GM23338 (cell line): ENCODE results near the gene UST. TPM values are rescaled to one million over a fixed set of nuclear protein-coding genes. Genes with fewer than 3 reads are reported as not detected.

Experiments used
- ATAC-seq: fragments of 200-7000 bp; cut with Tn5 transposase; 3 replicates; pipeline ENCODE4 v1.9.1; 2020
- DNase-seq: peaks from one replicate; pipeline ENCODE4 v3.0.0-alpha.2; 2015; ENCODE audit warnings: low spot score
- H2AFZ ChIP-seq: fragments of 200-600 bp; sonication (generic); 2 replicates; pipeline ENCODE4 v1.8.0; 2016; ENCODE audit warnings: antibody characterized with exemption, mild to moderate bottlenecking, moderate library complexity
- H3F3A ChIP-seq: fragments of 200-600 bp; sonication (generic); replicated peaks from 2 replicates; pipeline ENCODE4 v1.8.0; 2017; ENCODE audit warnings: antibody characterized with exemption, mixed run types, low read depth
- H3K27ac ChIP-seq: fragments of 200-600 bp; sonication (generic); 2 replicates; pipeline ENCODE4 v1.6.1; 2016; ENCODE audit warnings: low read depth
- H3K27me3 ChIP-seq: fragments of 200-600 bp; sonication (generic); 2 replicates; pipeline ENCODE4 v1.8.0; 2016; ENCODE audit warnings: mild to moderate bottlenecking, mixed run types, moderate library complexity; ENCODE audit not compliant: insufficient read depth
- H3K36me3 ChIP-seq: fragments of 200-600 bp; sonication (generic); 2 replicates; pipeline ENCODE4 v1.8.0; 2016; ENCODE audit warnings: mild to moderate bottlenecking; ENCODE audit not compliant: insufficient read depth
- H3K4me1 ChIP-seq: fragments of 200-600 bp; sonication (generic); 2 replicates; pipeline ENCODE4 v1.8.0; 2016; ENCODE audit warnings: mild to moderate bottlenecking, moderate library complexity; ENCODE audit not compliant: insufficient read depth
- H3K4me2 ChIP-seq: fragments of 200-600 bp; sonication (generic); 2 replicates; pipeline ENCODE4 v1.7.1; 2017; ENCODE audit warnings: mixed run types
- H3K4me3 ChIP-seq: fragments of 200-600 bp; sonication (generic); 2 replicates; pipeline ENCODE4 v1.6.1; 2016; ENCODE audit warnings: mixed run types
- H3K79me2 ChIP-seq: fragments of 200-600 bp; sonication (generic); replicated peaks from 2 replicates; pipeline ENCODE4 v1.8.0; 2017; ENCODE audit warnings: mild to moderate bottlenecking; ENCODE audit not compliant: insufficient read depth
- H3K9me2 ChIP-seq: fragments of 200-600 bp; sonication (generic); 2 replicates; pipeline ENCODE4 v1.8.0; 2017; ENCODE audit not compliant: insufficient read depth
- H4K20me1 ChIP-seq: fragments of 200-600 bp; sonication (generic); replicated peaks from 2 replicates; pipeline ENCODE4 v1.8.0; 2017; ENCODE audit warnings: mild to moderate bottlenecking; ENCODE audit not compliant: insufficient read depth
- H3K27ac Mint-ChIP-seq: 2 replicates; pipeline ENCODE4 v1.8.0; 2020; ENCODE audit warnings: inconsistent platforms, mild to moderate bottlenecking, moderate library complexity, mixed read lengths
- H3K27me3 Mint-ChIP-seq: 3 replicates; pipeline ENCODE4 v1.8.0; 2022; ENCODE audit warnings: low read depth, mild to moderate bottlenecking, moderate library complexity, mixed read lengths, inconsistent platforms; ENCODE audit not compliant: insufficient read depth, poor library complexity
- H3K36me3 Mint-ChIP-seq: 3 replicates; pipeline ENCODE4 v1.8.0; 2021; ENCODE audit warnings: low read depth, mild to moderate bottlenecking, inconsistent platforms, moderate library complexity, mixed read lengths
- H3K4me1 Mint-ChIP-seq: 3 replicates; pipeline ENCODE4 v1.8.0; 2020; ENCODE audit warnings: mild to moderate bottlenecking, inconsistent platforms, mixed read lengths
- H3K4me3 Mint-ChIP-seq: 3 replicates; pipeline ENCODE4 v1.8.0; 2021; ENCODE audit warnings: moderate library complexity, mild to moderate bottlenecking, inconsistent platforms, mixed read lengths
- H3K9me3 Mint-ChIP-seq: 3 replicates; pipeline ENCODE4 v1.8.0; 2020; ENCODE audit warnings: moderate library complexity, mild to moderate bottlenecking, inconsistent platforms, mixed read lengths
- EZH2 ChIP-seq: fragments of 200-600 bp; sonication (generic); IDR thresholded peaks from one replicate; pipeline ENCODE4 v1.8.0; 2017; ENCODE audit warnings: antibody characterized with exemption, mild to moderate bottlenecking, low read depth; ENCODE audit not compliant: unreplicated experiment
- EZH2phosphoT487 ChIP-seq: fragments of 200-600 bp; sonication (generic); IDR thresholded peaks from one replicate; pipeline ENCODE4 v1.8.1; 2018; ENCODE audit warnings: antibody characterized with exemption; ENCODE audit not compliant: unreplicated experiment
- JUNB ChIP-seq: IDR thresholded peaks from one replicate; pipeline ENCODE4 v1.6.1; 2016; ENCODE audit warnings: antibody characterized with exemption; ENCODE audit not compliant: unreplicated experiment
- POLR2AphosphoS5 ChIP-seq: IDR thresholded peaks from 2 replicates; pipeline ENCODE4 v1.6.1; 2016; ENCODE audit warnings: antibody characterized with exemption, low read depth
- STAT1 ChIP-seq: IDR thresholded peaks from one replicate; pipeline ENCODE4 v1.6.1; 2016; ENCODE audit warnings: antibody characterized with exemption; ENCODE audit not compliant: unreplicated experiment
- ZNF114 ChIP-seq: fragments of 250-450 bp; sonication (Bioruptor Pico); IDR thresholded peaks from 2 replicates; pipeline ENCODE4 v1.5.0; 2020; ENCODE audit warnings: mild to moderate bottlenecking, moderate library complexity
- ZNF331 ChIP-seq: fragments of 250-450 bp; sonication (Bioruptor Pico); IDR thresholded peaks from 2 replicates; pipeline ENCODE4 v1.5.0; 2020; ENCODE audit warnings: low read depth, mild to moderate bottlenecking, moderate library complexity
- polyA plus RNA-seq: library from polyadenylated mRNA; unstranded; fragments of >200 nt; fragmentation: Nextera tagmentation; extraction: Ambion mirVana; gene quantifications from 2 replicates; pipeline ENCODE4 v1.2.1, GENCODE V29; 2016
- total RNA-seq: library from RNA; depleted of rRNA; stranded (reverse); fragments of >200 nt; shearing (Covaris generic); gene quantifications from 2 replicates; pipeline ENCODE4 v1.2.3, GENCODE V29; 2014
- TF ChIP-seq, protein P1 (sequence below): IDR thresholded peaks from 2 replicates; pipeline ENCODE4 v1.6.1; 2016; ENCODE audit warnings: antibody characterized with exemption
- TF ChIP-seq, protein P2 (sequence below), 2 experiments: fragments of 200-600 bp in 1 of 2; sonication (generic) in 1 of 2; conservative IDR thresholded peaks; 2 replicates each; pipeline versions ENCODE4 v1.5.1 to v1.6.1; 2016 to 2017; ENCODE audit warnings: antibody characterized with exemption in 2 of 2, low read depth in 2 of 2, mild to moderate bottlenecking in 2 of 2, moderate library complexity in 1 of 2
- TF ChIP-seq, protein P3 (sequence below): fragments of 250-450 bp; sonication (Bioruptor Pico); IDR thresholded peaks from 2 replicates; pipeline ENCODE4 v1.5.0; 2020; ENCODE audit warnings: mild to moderate bottlenecking, moderate library complexity

UST gene
- total and polyA plus RNA-seq, 2 experiments from 2014 or later = 12.6 to 33.0 TPM

DNA sequence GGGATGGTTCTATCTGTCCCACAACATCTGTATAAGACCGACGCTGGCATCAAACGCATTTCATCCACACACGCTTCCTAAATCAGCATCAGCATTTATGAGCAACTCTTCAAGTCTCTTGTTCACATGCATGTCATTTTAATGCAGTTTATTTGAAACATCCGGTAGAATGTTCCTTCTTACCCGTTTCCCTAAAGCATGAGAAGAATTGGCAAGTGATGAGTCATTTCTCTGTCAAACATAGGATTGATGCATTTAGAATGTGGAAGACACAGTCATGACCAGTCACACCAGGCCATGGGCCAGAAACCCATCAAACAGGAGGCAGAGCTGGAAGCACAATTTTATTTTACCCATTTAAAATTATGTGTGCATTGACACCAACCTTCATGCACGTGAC, 122.8 kb downstream of the UST start:
- Histone ChIP-seq H3K27me3 (no peaks in the 10 kb centered on the region), H3K9me2 (no peaks in the 10 kb centered on the region), H2AFZ (no peak overlapping the region), H3K79me2 (peaks cover 97% of the 10 kb centered on the region), H3K4me1 (peaks cover 56% of the 10 kb centered on the region), H3K36me3 (no peaks in the 10 kb centered on the region), H3F3A (no peaks in the 10 kb centered on the region), H3K4me2 (no peak overlapping the region), H3K4me3 (no peak overlapping the region), H3K27ac (peak overlapping the region; percentile 24; the same call in 1 of the 2 replicates), H4K20me1 (peaks cover 5% of the 10 kb centered on the region; the same call in 1 of the 2 replicates)
- Mint-ChIP-seq H3K9me3 (peaks cover under 1% of the 10 kb centered on the region; the same call in 2 of the 3 replicates), H3K27me3 (peaks cover 8% of the 10 kb centered on the region), H3K27ac (no peak overlapping the region), H3K4me1 (peaks cover 72% of the 10 kb centered on the region), H3K36me3 (peaks cover 6% of the 10 kb centered on the region), H3K4me3 (no peak overlapping the region)
- ATAC-seq (no peak), DNase-seq (no peak)
- TF ChIP-seq ZNF331 (CRISPR knock-in tag) (no peak), STAT1 (no peak), EZH2 (no peak), POLR2AphosphoS5 (no peak), JUNB (no peak)
- TF ChIP-seq, protein P1, sequence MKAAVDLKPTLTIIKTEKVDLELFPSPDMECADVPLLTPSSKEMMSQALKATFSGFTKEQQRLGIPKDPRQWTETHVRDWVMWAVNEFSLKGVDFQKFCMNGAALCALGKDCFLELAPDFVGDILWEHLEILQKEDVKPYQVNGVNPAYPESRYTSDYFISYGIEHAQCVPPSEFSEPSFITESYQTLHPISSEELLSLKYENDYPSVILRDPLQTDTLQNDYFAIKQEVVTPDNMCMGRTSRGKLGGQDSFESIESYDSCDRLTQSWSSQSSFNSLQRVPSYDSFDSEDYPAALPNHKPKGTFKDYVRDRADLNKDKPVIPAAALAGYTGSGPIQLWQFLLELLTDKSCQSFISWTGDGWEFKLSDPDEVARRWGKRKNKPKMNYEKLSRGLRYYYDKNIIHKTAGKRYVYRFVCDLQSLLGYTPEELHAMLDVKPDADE = no peak
- TF ChIP-seq, protein P2, sequence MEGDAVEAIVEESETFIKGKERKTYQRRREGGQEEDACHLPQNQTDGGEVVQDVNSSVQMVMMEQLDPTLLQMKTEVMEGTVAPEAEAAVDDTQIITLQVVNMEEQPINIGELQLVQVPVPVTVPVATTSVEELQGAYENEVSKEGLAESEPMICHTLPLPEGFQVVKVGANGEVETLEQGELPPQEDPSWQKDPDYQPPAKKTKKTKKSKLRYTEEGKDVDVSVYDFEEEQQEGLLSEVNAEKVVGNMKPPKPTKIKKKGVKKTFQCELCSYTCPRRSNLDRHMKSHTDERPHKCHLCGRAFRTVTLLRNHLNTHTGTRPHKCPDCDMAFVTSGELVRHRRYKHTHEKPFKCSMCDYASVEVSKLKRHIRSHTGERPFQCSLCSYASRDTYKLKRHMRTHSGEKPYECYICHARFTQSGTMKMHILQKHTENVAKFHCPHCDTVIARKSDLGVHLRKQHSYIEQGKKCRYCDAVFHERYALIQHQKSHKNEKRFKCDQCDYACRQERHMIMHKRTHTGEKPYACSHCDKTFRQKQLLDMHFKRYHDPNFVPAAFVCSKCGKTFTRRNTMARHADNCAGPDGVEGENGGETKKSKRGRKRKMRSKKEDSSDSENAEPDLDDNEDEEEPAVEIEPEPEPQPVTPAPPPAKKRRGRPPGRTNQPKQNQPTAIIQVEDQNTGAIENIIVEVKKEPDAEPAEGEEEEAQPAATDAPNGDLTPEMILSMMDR (conservative IDR thresholded peaks at IDR 0.05; ENCODE audit: low read depth in 2 of 2) = no peak

DNA sequence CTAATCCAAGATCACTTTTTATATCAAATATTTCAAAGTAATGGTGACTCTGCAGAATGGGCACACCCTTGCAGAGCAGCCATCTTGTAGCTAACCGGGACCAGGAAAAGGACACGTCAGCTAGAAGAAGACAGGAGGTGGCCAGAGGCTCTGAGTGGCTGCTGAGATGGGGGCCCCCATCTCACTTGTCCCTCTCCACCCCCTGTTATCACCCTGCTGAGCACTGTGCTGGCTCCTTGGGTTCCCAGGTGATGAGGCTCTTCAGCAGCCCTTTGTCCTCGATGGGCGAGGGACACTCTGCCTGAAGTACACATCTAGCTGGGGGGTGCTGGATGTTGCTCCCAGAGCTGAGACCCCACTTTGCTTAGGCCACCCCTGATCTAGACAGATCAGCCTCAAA, 126.3 kb downstream of the UST start:
- no peak overlapping the region for H3K27ac ChIP-seq
- no peak overlapping the region for H2AFZ ChIP-seq
- TF ChIP-seq EZH2phosphoT487 = no peak
- TF ChIP-seq ZNF114 = no peak
- TF ChIP-seq, protein P3, sequence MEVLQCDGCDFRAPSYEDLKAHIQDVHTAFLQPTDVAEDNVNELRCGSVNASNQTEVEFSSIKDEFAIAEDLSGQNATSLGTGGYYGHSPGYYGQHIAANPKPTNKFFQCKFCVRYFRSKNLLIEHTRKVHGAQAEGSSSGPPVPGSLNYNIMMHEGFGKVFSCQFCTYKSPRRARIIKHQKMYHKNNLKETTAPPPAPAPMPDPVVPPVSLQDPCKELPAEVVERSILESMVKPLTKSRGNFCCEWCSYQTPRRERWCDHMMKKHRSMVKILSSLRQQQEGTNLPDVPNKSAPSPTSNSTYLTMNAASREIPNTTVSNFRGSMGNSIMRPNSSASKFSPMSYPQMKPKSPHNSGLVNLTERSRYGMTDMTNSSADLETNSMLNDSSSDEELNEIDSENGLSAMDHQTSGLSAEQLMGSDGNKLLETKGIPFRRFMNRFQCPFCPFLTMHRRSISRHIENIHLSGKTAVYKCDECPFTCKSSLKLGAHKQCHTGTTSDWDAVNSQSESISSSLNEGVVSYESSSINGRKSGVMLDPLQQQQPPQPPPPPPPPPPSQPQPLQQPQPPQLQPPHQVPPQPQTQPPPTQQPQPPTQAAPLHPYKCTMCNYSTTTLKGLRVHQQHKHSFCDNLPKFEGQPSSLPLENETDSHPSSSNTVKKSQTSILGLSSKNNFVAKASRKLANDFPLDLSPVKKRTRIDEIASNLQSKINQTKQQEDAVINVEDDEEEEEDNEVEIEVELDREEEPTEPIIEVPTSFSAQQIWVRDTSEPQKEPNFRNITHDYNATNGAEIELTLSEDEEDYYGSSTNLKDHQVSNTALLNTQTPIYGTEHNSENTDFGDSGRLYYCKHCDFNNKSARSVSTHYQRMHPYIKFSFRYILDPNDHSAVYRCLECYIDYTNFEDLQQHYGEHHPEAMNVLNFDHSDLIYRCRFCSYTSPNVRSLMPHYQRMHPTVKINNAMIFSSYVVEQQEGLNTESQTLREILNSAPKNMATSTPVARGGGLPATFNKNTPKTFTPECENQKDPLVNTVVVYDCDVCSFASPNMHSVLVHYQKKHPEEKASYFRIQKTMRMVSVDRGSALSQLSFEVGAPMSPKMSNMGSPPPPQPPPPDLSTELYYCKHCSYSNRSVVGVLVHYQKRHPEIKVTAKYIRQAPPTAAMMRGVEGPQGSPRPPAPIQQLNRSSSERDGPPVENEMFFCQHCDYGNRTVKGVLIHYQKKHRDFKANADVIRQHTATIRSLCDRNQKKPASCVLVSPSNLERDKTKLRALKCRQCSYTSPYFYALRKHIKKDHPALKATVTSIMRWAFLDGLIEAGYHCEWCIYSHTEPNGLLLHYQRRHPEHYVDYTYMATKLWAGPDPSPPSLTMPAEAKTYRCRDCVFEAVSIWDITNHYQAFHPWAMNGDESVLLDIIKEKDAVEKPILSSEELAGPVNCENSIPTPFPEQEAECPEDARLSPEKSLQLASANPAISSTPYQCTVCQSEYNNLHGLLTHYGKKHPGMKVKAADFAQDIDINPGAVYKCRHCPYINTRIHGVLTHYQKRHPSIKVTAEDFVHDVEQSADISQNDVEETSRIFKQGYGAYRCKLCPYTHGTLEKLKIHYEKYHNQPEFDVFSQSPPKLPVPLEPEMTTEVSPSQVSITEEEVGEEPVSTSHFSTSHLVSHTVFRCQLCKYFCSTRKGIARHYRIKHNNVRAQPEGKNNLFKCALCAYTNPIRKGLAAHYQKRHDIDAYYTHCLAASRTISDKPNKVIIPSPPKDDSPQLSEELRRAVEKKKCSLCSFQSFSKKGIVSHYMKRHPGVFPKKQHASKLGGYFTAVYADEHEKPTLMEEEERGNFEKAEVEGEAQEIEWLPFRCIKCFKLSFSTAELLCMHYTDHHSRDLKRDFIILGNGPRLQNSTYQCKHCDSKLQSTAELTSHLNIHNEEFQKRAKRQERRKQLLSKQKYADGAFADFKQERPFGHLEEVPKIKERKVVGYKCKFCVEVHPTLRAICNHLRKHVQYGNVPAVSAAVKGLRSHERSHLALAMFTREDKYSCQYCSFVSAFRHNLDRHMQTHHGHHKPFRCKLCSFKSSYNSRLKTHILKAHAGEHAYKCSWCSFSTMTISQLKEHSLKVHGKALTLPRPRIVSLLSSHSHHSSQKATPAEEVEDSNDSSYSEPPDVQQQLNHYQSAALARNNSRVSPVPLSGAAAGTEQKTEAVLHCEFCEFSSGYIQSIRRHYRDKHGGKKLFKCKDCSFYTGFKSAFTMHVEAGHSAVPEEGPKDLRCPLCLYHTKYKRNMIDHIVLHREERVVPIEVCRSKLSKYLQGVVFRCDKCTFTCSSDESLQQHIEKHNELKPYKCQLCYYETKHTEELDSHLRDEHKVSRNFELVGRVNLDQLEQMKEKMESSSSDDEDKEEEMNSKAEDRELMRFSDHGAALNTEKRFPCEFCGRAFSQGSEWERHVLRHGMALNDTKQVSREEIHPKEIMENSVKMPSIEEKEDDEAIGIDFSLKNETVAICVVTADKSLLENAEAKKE (CRISPR knock-in tag) = no peak
- TF ChIP-seq ZNF331 (CRISPR knock-in tag) = no peak
- TF ChIP-seq POLR2AphosphoS5 = no peak
- H3K36me3 ChIP-seq = no peaks in the 10 kb centered on the region
- Mint-ChIP-seq H3K27ac (no peak overlapping the region), H3K4me3 (no peak overlapping the region), H3K36me3 (peaks cover 5% of the 10 kb centered on the region; the same call in 1 of the 3 replicates), H3K4me1 (peaks cover 55% of the 10 kb centered on the region), H3K9me3 (no peaks in the 10 kb centered on the region), H3K27me3 (peaks cover 5% of the 10 kb centered on the region)
- H3K9me2 ChIP-seq = no peaks in the 10 kb centered on the region
- DNase-seq (no peak), ATAC-seq (no peak)
- H3K4me2 ChIP-seq = no peak overlapping the region
- H3K4me1 ChIP-seq = peaks cover 41% of the 10 kb centered on the region
- no peak overlapping the region for H3K4me3 ChIP-seq
- no peaks in the 10 kb centered on the region for H3K27me3 ChIP-seq
- no peaks in the 10 kb centered on the region for H3F3A ChIP-seq
- H4K20me1 ChIP-seq = no peaks in the 10 kb centered on the region; the same call in 1 of the 2 replicates
- peaks cover 82% of the 10 kb centered on the region for H3K79me2 ChIP-seq
